ENCODE results near the gene WRAP53. TPM values are rescaled to one million over a fixed set of nuclear protein-coding genes. Genes with fewer than 3 reads are reported as not detected.

The WRAP53 gene
- total and polyA plus RNA-seq, 4 donors, result 1.8 to 3.3 (median 2.6) TPM

GRCh38 chr17:7677388-7678067 lies 10.7 kb upstream of the WRAP53 start (continued):
- no peak for TF ChIP-seq REST (IDR thresholded peaks at IDR 0.05)
- TF ChIP-seq RXRA (IDR thresholded peaks at IDR 0.05), result no peak
- no peak for TF ChIP-seq NR2F2 (IDR thresholded peaks at IDR 0.05)

GRCh38 chr17:7684851-7685532 lies 3.3 kb upstream of the WRAP53 start:
- no peak overlapping the region for H3K9ac ChIP-seq (ENCODE audit: low read depth in 1 of 2, low read length in 2 of 2)
- H3K27ac ChIP-seq (ENCODE audit: low read depth in 1 of 2, low read length in 2 of 2), result peak overlapping the region; percentile 93 to 98
- H3K4me1 ChIP-seq (ENCODE audit: control insufficient read depth in 4 of 4, insufficient read depth in 4 of 4, low read length in 3 of 4), result peaks cover 4 to 31% (median 24%) of the 10 kb centered on the region in 4 donors
- no peaks in the 10 kb centered on the region for H3K9me3 ChIP-seq (ENCODE audit: control insufficient read depth in 4 of 4, low read length in 3 of 4)
- H3K27me3 ChIP-seq (ENCODE audit: control insufficient read depth in 4 of 4, insufficient read depth in 4 of 4, low read length in 3 of 4), result no peaks in the 10 kb centered on the region
- 64% methylated on average over 15 of the region's 15 CpGs for WGBS
- H3K36me3 ChIP-seq (ENCODE audit: control insufficient read depth in 4 of 4, insufficient read depth in 3 of 4, low read depth in 1 of 4, low read length in 3 of 4), result no peaks in the 10 kb centered on the region
- H3K4me3 ChIP-seq (ENCODE audit: low read depth in 1 of 3, low read length in 3 of 3), result peak overlapping the region in 2 of 3 donors; percentile 84 to 85
- no peak for DNase-seq (ENCODE audit: low spot score)
- TF ChIP-seq REST (IDR thresholded peaks at IDR 0.05) (no peak), EGR1 (IDR thresholded peaks at IDR 0.05; ENCODE audit: low read depth in 2 of 2) (no peak), HNF4G (IDR thresholded peaks at IDR 0.05) (no peak), HNF4A (conservative IDR thresholded peaks at IDR 0.05) (no peak), RXRA (IDR thresholded peaks at IDR 0.05) (no peak), RAD21 (IDR thresholded peaks at IDR 0.05) (no peak), FOXA2 (IDR thresholded peaks at IDR 0.05) (no peak), MAX (IDR thresholded peaks at IDR 0.05) (no peak), YY1 (IDR thresholded peaks at IDR 0.05) (no peak), SP1 (IDR thresholded peaks at IDR 0.05) (no peak), CTCF (IDR thresholded peaks at IDR 0.05; ENCODE audit: low read depth, low read length, missing input control) (no peak), NR2F2 (IDR thresholded peaks at IDR 0.05) (no peak), JUND (IDR thresholded peaks at IDR 0.05) (no peak), GABPA (IDR thresholded peaks at IDR 0.05 in 1 of 2, conservative IDR thresholded peaks at IDR 0.05 in 1 of 2) (no peak), FOXA1 (IDR thresholded peaks at IDR 0.05) (no peak), TAF1 (conservative IDR thresholded peaks at IDR 0.05) (no peak)
- TF ChIP-seq, protein P1, sequence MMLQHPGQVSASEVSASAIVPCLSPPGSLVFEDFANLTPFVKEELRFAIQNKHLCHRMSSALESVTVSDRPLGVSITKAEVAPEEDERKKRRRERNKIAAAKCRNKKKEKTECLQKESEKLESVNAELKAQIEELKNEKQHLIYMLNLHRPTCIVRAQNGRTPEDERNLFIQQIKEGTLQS (IDR thresholded peaks at IDR 0.05), result no peak

Data from liver (tissue), 9 donors.